Measurements from ENCODE around the gene EXD3. TPM values are rescaled to one million over a fixed set of nuclear protein-coding genes. Genes with fewer than 3 reads are reported as not detected.

The EXD3 gene
- total and polyA plus RNA-seq, 9 of the 15 experiments (the other 6 are each of a cell fraction or from before 2014, with no cell fraction given) = 0.29 to 12.5 (median 3.9) TPM

DNA sequence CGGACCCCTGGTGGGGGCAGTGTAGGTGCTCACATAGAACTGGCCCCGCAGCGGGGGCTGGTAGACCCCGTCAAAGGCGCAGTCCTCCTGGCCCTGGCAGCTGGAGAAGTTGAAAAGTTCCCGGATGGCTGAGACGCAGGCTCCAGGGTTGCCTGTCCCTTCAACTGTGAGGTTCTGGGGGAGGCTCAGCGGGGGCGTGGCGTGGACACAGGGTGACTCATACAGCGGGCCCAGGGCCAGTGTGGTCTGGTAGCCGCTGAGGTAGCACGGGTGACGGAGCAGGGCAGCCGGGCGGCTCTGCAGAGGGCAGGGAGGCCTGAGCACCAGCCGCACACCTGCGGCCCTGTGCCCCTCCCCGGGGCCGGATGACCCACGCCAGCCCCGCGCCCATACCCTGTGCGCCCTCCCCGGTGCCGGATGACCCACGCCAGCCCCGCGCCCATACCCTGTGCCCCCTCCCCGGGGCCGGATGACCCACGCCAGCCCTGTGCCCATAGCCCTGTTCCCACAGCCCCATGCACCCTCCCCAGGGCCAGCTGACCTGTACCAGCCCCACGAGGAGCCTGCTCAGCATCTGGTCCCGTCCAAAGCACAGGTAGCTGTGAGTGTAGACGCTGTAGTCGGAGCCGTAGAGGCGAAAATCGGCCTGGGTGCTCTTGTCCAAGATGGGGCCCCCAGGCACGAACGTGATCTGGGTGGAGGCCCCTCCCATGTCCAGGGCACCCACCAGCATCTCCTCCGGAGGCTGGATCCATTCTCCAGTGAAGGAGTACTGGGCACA lies 13.2 kb upstream of the EXD3 start (continued):
- TF ChIP-seq RBM14 (IDR thresholded peaks at IDR 0.05; ENCODE audit: borderline replicate concordance, insufficient read depth, low read depth, low read length) (no peak), PHTF2 (CRISPR knock-in tag; IDR thresholded peaks at IDR 0.05) (no peak), KAT8 (IDR thresholded peaks at IDR 0.05; ENCODE audit: low read depth) (no peak), ZNF146 (CRISPR knock-in tag; IDR thresholded peaks at IDR 0.05; ENCODE audit: unreplicated experiment) (no peak), RBM22 (IDR thresholded peaks at IDR 0.05; ENCODE audit: low read depth, low read length, poor library complexity, severe bottlenecking) (no peak), TCF3 (CRISPR knock-in tag; IDR thresholded peaks at IDR 0.05) (0 out of 2 replicates have a peak, but pooled peaks have one; percentile 12), CREBBP (IDR thresholded peaks at IDR 0.05; ENCODE audit: low read depth, low read length) (no peak), NFXL1 (CRISPR knock-in tag; IDR thresholded peaks at IDR 0.05) (no peak), CBX8 (IDR thresholded peaks at IDR 0.05; ENCODE audit: borderline replicate concordance, extremely low read depth, low read depth, low read length, poor library complexity, severe bottlenecking) (no peak), LCOR (CRISPR knock-in tag; IDR thresholded peaks at IDR 0.05) (0 out of 2 replicates have a peak, but pooled peaks have one; percentile 27), RCOR1 (IDR thresholded peaks at IDR 0.05; ENCODE audit: borderline replicate concordance in 1 of 2, low read depth in 2 of 2, low read length in 2 of 2) (no peak)
- TF ChIP-seq, protein P1, sequence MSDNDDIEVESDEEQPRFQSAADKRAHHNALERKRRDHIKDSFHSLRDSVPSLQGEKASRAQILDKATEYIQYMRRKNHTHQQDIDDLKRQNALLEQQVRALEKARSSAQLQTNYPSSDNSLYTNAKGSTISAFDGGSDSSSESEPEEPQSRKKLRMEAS (CRISPR knock-in tag; IDR thresholded peaks at IDR 0.05) = peak; percentile 35; the same call in 1 of the 2 replicates
- TF ChIP-seq, protein P2, sequence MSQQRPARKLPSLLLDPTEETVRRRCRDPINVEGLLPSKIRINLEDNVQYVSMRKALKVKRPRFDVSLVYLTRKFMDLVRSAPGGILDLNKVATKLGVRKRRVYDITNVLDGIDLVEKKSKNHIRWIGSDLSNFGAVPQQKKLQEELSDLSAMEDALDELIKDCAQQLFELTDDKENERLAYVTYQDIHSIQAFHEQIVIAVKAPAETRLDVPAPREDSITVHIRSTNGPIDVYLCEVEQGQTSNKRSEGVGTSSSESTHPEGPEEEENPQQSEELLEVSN (IDR thresholded peaks at IDR 0.05; ENCODE audit: borderline replicate concordance in 1 of 2, extremely low read depth in 1 of 2, insufficient read depth in 1 of 2, insufficient read length in 1 of 2, low read depth in 1 of 2, low read length in 1 of 2, poor library complexity in 1 of 2, severe bottlenecking in 1 of 2) = peak in 1 of 2 experiments; percentile 12
- TF ChIP-seq, protein P3, sequence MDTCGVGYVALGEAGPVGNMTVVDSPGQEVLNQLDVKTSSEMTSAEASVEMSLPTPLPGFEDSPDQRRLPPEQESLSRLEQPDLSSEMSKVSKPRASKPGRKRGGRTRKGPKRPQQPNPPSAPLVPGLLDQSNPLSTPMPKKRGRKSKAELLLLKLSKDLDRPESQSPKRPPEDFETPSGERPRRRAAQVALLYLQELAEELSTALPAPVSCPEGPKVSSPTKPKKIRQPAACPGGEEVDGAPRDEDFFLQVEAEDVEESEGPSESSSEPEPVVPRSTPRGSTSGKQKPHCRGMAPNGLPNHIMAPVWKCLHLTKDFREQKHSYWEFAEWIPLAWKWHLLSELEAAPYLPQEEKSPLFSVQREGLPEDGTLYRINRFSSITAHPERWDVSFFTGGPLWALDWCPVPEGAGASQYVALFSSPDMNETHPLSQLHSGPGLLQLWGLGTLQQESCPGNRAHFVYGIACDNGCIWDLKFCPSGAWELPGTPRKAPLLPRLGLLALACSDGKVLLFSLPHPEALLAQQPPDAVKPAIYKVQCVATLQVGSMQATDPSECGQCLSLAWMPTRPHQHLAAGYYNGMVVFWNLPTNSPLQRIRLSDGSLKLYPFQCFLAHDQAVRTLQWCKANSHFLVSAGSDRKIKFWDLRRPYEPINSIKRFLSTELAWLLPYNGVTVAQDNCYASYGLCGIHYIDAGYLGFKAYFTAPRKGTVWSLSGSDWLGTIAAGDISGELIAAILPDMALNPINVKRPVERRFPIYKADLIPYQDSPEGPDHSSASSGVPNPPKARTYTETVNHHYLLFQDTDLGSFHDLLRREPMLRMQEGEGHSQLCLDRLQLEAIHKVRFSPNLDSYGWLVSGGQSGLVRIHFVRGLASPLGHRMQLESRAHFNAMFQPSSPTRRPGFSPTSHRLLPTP (IDR thresholded peaks at IDR 0.05; ENCODE audit: borderline replicate concordance, extremely low read depth, insufficient read length) = no peak
- TF ChIP-seq, protein P4, sequence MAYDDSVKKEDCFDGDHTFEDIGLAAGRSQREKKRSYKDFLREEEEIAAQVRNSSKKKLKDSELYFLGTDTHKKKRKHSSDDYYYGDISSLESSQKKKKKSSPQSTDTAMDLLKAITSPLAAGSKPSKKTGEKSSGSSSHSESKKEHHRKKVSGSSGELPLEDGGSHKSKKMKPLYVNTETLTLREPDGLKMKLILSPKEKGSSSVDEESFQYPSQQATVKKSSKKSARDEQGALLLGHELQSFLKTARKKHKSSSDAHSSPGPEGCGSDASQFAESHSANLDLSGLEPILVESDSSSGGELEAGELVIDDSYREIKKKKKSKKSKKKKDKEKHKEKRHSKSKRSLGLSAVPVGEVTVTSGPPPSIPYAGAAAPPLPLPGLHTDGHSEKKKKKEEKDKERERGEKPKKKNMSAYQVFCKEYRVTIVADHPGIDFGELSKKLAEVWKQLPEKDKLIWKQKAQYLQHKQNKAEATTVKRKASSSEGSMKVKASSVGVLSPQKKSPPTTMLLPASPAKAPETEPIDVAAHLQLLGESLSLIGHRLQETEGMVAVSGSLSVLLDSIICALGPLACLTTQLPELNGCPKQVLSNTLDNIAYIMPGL (CRISPR knock-in tag; IDR thresholded peaks at IDR 0.05) = no peak
- TF ChIP-seq, protein P5, sequence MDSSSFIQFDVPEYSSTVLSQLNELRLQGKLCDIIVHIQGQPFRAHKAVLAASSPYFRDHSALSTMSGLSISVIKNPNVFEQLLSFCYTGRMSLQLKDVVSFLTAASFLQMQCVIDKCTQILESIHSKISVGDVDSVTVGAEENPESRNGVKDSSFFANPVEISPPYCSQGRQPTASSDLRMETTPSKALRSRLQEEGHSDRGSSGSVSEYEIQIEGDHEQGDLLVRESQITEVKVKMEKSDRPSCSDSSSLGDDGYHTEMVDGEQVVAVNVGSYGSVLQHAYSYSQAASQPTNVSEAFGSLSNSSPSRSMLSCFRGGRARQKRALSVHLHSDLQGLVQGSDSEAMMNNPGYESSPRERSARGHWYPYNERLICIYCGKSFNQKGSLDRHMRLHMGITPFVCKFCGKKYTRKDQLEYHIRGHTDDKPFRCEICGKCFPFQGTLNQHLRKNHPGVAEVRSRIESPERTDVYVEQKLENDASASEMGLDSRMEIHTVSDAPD (CRISPR knock-in tag; IDR thresholded peaks at IDR 0.05) = no peak
